Activated CD4-positive, alpha-beta T cell treated with anti-CD3 and anti-CD28 coated beads, Interleukin-2, amount 50 U/mL, for 1 hour (primary cell): ENCODE measurements around the gene MAL.

Source experiments
- DNase-seq: peaks from one replicate; pipeline ENCODE4 v3.0.0-alpha.2; 2020

Gene MAL

DNA sequence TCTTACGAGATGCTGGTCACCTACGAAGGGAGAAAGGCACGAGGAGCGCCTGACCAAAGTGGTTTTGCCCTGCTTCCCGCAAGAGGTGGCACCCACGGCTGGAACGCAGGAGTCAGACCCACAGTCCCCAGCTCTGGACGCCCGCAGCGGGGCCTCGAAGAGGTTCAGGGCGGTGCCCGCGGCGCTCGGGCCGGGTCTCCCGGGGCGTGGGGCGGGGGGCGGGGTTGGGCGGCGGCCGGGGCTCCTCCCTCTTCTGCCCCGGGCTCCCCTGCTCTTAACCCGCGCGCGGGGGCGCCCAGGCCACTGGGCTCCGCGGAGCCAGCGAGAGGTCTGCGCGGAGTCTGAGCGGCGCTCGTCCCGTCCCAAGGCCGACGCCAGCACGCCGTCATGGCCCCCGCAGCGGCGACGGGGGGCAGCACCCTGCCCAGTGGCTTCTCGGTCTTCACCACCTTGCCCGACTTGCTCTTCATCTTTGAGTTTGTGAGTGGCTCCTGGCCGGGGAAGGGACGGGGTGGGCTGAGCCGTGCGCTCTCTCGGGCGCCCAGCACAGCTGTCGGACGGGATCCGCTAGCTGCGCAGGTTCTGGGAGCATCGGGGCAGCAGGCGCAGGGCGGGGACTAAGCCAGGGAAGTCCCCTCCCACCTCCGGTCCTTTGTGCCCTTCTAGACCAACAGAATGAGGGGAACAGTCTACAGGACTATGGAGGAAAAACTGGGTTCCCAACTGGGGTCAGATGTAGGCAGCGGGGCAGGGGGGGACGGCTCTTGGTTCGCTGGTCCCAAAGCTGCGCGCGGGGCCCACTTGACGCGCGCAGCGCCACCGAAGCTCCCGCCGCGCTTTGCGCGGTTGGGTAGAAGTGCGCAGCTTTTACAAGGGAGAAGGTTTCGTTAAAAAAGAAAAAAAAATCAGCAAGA is at the start of gene MAL:
MAL (plus strand) TSS at position 303 of the 914 bp plus-strand sequence; CDS start at position 388, 85 bp downstream.
- DNase-seq = peak; percentile 57

DNA sequence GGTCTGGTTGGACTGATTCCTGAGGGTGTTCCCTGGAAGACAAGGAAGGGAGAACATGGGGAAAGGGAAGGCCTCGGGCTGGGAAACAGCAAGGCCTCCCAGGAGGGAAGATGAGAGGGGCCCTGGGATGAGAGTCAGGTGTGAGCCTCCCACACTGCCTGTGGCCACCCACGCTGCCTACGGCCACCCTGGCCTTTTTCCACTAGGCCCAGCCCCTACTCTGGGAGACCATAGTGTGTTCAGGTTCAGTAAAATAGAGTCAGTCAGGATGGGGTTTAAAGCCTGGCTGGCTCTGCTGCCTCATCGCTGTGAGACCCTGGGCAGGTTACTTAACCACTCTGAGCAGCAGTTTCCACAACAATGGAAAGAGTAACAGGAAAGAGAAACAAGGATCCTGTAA is 47.7 kb upstream of the MAL start:
- DNase-seq = no peak

DNA sequence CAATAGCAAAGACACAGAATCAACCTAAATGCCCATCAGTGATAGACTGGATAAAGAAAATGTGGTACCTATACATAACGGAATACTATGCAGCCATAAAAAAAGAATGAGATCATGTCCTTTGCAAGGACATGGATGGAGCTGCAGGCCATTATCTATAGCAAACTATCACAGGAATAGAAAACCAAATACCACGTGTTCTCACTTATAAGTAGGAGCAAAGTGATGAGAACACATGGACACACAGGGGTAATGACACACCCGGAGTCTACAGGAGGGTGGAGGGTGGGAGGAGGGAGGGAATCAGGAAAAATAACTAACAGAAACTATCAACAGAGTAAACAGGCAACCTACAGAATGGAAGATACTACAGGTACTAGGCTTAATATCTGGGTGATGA is 46.6 kb upstream of the MAL start:
- DNase-seq = no peak

- DNase-seq = no peak
Measured at GRCh38 chr2:94979406-94980375, 45.8 kb upstream of the MAL start.

DNA sequence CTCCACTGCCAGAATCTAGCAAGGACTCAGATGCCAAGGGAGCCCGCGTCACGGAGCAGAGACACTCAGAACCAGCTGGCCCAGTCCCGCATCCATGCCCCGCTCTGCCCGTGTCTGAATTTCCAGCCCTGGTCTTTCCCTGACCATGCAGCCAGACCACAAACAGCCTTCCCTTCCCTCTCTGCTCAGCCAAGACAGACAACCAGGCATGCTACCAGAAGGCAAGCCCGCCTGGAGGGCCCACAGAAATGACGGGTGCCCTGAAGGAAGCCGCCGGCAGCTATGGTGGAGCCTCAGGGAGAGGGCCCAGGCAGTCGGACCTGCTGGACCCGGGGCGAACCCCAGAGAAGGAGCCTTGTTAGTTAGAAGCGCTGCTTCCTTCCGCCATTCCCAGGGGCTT is 45.1 kb upstream of the MAL start:
- DNase-seq = no peak

DNA sequence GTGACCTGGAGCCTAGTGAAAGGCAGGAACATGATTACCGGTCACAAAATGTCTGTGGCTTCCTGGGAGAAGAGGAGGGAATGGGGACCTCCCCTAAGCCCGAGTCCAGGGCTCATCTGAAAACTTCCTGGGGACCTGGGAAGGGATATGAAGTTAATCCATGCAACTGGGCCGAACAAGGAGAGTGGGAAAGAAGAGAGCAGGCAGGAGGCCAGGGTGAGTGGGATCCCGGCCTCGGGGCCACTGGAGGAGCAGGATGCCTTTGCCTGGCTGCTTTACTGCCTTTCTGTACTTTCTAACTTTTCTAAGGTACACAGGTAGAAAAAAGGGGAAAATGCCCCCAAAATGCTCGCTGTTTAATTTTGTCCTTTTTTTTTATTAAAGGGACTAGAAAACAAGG is 43.4 kb upstream of the MAL start:
- no peak for DNase-seq

DNA sequence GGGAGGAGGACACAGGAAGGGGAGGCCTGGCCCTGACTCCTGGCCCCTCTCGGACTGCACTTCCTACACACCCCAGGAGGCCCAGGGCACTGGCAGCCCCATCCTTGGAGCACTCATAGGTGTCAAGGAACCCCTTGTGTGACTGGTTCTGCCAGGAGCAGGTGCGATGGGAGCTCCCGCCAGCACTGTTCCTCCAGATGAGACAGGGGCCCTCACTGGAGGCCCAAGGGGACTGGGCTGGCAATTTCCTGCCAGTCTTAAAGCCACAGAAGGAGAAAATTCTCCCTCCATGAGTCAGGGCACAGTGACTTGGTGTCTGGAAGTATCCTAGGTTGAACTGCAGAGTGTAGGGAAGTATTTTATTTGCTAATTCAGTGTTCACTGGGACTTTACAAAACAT is 42.8 kb upstream of the MAL start:
- DNase-seq = no peak

GRCh38 chr2:94984964-94985575 is 40.4 kb upstream of the MAL start:
- no peak for DNase-seq

- DNase-seq = no peak
Measured at GRCh38 chr2:94985636-94986035, 39.9 kb upstream of the MAL start.

DNA sequence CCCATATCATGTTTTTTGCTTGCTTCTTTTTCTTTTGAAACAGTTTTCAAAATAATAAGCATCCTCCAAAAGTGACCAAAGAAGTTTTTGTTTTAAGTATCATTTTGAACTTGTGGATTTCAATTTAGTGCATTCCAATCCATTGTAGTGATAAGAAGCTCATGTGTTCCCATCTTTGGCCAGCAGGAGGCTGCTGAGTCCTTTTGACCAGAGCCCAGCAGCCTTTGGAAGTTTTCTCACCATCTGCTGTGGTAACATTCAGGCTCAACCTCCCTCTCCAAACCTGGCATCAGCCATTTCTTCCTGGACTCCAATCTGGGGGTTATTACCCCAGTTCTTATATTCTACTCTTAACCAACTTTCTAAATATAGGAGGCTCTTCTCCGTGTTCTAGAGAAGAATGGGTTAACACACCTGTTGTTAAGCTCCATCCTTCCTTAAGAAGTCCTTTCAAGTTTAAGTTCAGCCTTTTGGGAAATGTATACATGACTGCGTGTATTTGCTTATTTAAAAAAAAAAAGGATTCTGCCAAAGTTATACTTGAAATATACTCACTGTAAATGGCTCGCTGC is 39.0 kb upstream of the MAL start:
- peak; percentile 35 for DNase-seq

GRCh38 chr2:94987074-94988020 is 38.2 kb upstream of the MAL start:
- no peak for DNase-seq

- no peak for DNase-seq
Measured at GRCh38 chr2:94990956-94991355, 34.6 kb upstream of the MAL start.

GRCh38 chr2:94992360-94992759 is 33.1 kb upstream of the MAL start:
- no peak for DNase-seq

DNA sequence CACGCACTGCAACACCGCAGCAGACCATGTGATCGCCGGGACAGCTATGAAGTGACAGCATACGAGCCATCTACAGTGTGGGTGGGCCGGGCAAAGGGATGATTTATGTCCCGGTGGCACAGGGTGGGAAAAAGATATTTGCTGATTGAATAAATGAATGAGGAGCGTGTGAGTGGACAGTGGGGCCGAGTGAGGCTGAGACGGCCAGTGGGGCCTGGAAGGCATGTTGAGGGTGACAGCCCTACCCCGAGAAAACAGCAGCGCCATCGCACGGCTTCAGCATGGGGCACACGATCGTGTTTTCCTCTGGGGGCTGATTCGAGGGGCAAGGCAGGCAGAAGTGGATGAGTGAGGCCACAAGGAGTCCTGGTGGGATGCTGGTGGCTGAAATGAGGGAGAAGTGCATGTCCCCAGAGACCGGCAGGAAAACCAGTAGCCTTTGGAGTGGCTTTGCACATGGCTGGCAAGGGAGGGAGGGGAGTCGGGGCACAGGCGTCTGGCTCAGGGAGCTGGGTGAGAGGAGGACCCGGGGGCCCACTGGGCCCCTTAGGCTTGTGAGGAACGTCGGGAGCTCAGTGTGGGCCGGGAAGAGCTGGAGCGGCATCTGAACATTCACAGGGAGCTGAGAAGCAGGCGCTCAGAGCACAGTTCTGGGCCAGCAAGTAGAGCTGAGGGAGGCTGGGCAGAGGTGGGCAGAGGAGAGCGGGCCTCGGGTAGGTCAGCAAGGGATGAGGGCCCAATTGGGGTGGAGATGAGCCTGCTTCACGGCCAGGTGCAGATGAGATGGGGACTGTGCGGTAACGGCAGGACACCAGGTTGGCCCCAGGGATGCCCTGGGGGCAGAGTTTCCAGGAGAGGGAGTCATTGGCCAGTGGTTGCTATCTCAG is 32.1 kb upstream of the MAL start:
- no peak for DNase-seq

DNA sequence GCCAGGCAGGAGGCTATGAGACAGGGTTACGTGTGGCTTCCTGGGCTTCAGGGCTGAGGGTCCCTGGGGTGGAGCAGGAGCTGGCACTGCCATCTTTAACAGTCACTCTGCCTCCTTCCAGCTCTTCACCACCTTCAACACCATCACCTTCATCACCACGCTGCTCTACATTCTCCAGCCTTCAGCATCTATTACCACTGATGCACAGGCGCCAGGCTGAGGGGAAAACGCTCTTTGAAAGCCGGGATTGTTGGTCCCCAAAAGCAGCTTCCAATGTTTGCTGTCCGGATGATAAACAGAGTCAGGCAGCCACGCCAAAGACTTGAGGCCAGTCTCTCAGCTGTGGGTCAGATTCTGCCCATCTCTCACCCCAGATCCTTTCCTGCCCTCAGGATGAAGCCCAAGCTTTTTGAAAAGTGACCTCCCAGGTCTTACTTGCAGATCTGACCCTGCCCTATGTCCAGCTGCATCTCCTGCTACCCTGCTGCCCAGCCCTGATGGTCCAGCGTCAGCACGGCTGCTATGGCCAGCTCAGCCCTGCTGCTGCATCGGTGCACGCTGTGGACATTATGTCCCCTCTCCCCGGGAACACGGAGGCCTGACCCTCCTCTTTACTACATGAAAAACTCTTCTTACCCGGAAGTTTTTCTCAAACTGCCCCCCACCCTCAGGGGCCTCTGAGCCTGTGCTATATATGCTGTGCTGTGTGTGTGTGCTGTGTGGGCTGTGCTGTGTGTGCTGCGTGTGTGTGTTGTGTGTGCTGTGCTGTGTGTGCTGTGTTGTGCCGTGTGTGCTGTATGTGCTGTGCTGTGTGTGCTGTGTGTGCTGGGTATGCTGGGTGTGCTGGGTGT is 31.2 kb upstream of the MAL start:
- DNase-seq = no peak

- DNase-seq = no peak
Measured at GRCh38 chr2:94994914-94995552, 30.5 kb upstream of the MAL start.

- no peak for DNase-seq
Measured at GRCh38 chr2:94995553-94996304, 29.8 kb upstream of the MAL start.
